GM18858 (cell line): Measurements from ENCODE around the gene VIPAS39.

Source experiments
- ATAC-seq: cut with Tn5 transposase; IDR thresholded peaks from one replicate; pipeline ENCODE4 v1.9.1; 2021; ENCODE audit not compliant: unreplicated experiment

Gene VIPAS39

DNA sequence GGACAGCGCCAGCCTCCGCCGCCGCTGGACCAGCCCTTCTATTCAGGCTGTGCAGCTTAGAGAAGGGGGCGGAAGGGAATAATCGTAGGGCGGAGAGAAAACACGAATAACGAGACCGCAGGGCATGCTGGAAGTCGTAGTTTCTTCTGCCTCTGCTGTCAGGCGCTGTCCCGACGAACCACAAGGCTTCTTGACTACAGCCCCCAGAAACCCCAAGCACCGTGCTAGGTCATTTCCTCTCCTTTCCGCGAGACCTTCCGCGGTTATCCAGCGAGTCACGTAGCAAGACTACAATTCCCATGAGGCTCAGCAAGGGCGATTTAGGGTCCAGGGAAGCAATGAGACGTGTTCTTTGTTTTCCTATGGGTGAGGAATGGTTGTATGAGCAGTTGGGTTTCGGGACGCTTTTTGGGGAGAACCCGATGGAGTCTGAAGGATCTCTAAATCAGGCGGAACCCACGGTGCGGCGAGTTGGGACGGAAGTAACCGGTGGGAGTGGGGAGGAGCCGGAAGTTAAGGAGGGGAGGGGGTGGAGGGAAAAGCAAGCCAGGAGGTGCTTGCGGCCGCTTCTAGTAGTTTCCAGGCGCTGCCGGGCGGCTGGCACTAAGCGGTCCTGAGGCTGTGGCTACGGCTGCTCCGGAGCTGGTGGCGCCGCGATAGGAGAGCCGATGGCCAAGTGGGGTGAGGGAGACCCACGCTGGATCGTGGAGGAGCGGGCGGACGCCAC is at the start of gene VIPAS39, which contains the start of gene AHSA1:
Gene VIPAS39, minus strand, starts transcription at position 80 of the 727 bp plus-strand sequence. CDS start 3,499 bp downstream, outside the sequence.
Gene AHSA1, plus strand, starts transcription at position 572 of the 727 bp plus-strand sequence. Its CDS starts 97 bp downstream, at position 669.
- peak; percentile 82 for ATAC-seq

DNA sequence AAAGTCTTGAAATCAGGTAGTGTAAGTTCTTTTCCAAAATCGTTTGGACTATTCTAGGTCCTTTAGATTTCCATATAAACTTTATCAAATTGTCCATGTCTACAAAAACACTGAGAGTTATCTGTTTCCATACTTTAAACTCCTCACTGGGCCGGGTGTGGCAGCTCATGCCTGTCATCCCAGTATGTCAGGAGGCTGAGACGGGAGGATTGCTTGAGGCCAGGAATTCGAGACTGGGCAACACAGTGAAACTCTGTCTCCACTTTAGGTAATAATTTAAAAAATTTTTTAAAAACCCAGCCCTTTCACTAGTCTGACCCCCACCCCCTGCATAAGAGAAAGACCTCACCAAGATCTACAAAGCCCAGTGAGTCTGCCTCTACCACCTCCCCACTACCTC is 47.6 kb upstream of the VIPAS39 start:
- no peak for ATAC-seq

DNA sequence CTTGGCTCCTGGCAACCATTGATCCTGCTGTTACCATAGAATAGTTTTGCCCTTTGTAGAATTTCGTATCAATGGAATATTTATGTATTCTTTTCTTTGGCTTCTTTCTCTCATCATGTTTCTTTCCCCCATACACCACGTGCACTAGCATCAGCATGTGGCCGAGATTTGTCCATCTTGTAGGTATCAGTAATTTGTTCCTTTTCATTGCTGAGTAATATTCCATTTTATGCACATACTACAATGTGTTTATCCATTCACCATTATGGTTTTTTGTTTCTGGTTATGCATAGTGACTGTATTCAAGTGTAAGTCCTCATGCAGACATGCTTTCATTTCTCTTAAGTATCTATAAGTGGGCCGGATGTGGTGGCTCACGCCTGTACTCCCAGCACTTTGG is 45.7 kb upstream of the VIPAS39 start:
- ATAC-seq: no peak

DNA sequence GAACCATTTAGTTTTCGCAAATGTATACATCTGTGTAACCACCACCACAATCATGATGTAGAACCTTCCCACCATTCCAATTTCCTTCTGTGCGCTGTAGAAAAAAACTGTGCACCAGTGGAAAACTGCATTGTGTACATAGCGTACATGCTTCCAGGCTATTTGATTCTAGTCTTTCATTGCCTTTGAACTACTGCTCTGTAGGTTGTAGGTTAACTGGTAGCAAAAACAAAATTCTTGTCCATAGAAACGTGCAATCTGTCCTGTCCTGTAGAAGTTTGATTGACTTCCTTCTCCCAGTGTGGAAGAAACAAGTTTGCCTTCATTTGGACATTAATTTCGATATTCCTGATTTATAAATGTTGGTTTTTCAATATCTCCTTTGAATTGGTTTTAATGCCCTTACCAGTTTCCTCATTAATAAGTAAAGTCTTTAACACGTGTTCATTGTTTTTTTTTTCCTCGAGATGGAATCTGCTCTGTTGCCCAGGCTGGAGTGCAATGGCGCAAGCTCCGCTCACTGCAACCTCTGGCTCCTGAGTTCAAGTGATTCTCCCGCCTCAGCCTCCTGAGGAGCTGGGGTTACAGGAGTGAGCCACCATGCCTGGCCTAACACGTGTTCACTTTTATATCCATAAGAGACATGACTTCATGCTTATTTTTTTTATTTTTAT is 44.8 kb upstream of the VIPAS39 start:
- ATAC-seq: no peak

DNA sequence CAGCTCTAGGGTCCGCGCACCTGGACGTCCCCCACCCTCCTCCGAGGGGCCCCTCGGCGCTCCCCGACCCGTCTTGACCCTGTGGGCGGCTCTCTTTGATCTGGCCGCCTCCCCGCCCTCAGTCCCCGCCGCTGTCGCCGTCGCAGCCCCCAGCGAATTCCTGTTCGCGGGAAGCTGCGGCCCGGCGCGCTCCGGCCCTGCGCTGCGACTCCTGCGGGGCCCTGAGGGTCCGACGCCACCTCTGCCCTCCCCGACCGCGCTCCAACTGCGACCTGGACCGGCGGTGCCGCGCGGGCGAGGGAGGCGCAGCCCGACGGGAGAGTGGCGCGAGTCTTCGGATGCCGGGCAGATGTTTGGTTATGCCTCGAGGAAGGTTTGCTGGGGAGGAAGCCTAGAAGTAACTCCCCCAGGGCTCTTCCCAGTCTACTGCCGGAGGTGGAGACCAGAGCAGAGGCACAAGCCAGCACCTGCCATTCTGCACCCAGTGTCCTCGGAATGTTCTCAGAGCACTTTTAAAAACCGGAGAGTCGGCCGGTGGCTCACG is 41.7 kb upstream of the VIPAS39 start:
- ATAC-seq: no peak

DNA sequence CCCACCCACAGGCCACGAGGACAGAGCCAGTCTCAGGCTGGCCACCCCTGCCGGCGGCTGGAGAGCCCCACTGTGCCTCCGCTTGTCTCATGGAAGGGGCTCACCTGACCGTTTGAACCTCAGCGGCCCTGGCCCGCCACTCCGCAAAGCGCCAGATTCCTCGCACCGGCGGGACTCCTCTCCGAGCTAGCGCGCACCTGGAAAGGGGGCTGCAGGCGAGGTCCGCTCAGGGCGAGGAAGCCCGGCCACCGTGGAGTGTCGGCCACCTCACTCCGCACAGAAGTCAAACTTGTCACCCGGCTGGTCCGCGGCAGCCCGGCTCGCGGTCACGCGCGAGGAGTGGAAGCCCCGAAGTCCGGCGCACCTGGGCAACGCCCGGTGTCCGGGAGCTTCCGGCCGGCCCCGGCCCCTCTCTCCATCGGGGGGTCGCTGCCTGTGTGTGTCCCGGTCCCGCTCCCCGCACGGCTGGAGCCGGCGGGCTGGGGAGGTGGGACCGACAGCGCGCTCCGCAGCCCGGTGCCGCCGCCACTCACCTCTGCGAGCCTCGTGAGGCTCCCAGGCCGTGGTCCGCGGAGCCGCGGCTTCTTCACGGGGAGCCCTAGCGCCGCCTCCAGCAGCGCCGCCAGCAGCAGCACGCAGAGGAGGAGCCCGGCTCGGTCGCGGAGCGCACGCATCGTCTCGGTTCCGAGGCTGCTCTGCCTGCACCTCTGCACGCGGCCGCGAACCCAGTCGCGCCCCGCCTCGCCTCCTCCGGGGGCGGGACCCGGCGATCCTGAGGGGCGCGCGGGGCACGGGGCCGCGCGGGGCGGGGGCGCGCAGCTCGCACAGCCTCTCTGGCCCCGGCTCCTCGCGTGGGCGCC is 40.9 kb upstream of the VIPAS39 start, which contains the start of gene ISM2:
Gene ISM2, minus strand, starts transcription at position 697 of the 860 bp plus-strand sequence. Its CDS starts 23 bp downstream, at position 674.
- no peak for ATAC-seq

DNA sequence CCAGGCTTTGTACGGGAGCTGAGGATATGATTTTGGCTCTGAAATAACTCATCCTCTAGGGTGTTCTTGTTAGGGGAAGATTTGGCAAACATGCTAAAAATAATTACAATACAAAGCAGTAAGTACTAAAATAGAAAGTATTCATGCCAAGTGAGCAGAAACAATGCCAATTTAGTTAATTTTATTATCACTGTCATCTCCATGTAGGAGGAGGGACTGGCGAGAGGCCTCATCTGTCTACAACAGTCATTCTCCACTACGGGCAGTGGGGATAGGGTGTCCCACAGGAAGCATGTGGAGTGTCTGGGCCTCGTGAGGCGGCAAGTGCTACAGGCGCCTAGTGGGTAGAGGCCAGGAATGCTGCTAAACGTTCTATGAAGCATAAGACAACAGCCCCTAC is 37.9 kb upstream of the VIPAS39 start:
- ATAC-seq: no peak

DNA sequence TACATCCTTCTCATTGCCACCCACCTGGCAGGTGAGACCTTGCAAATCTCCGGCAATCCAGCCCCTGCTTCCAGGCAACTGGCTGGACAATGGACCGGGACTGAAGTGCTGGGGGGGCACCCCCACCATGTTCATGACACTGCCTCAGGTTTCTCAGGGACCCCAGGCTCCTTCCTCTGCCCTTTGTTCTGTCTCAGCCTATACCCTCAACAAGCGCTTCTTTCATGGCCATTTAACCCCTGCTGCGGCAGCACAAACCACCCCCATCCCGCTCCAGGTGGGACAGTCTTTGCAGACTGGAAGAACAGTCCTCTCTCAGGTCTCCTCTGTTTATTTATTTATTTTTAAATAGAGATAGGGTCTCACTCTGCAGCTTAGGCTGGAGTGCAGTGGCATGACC is 33.7 kb upstream of the VIPAS39 start:
- ATAC-seq: no peak

DNA sequence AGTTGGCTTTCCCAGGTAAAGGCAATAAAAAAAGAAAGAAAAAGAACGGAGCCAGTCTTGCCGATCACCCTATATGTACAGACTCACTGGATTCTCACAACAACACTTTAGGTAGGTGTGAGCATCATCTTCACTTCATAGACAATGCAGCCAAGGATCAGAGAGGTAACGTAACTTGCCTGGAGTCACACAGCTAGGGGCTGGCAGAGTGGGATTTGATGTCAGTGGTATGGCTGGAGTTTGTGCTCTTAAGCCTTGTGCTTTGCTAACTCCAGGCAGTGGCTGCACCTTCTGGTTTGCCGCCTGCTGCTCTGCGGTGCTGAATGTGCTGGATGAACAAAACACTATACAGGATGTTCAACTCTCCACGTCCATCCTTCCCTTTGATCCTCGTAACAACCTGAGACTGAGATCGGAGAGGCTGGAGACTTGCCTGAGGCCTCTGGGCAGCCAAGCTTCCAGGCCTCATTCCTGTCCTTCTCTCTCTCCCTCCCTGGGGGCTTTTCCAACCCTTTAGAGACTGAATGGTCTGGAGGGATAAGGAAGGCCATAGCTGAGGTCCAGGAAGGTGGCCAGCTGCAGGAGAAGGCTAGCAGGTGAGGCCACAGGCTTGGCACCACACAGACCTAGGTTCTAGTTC is 33.1 kb upstream of the VIPAS39 start:
- ATAC-seq: no peak

DNA sequence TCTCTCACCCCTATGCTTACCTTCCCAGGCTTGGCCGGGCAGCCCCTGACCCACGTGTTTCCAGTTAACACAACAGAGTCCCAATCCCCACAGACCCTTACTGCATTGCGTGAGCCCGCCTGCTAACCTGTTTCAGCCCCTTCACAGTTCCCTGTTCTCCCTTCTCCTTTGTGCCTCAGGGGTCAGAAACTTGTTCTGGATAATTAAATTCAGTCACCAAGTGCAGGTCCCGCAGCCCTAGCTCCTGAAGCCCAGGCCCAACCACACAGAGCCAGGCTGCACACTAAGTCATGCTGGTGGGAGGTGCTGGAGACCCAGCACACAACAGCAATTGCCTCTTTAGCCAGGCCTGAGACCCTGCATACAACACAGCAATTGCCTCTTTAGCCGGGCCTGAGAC is 31.6 kb upstream of the VIPAS39 start:
- no peak for ATAC-seq

DNA sequence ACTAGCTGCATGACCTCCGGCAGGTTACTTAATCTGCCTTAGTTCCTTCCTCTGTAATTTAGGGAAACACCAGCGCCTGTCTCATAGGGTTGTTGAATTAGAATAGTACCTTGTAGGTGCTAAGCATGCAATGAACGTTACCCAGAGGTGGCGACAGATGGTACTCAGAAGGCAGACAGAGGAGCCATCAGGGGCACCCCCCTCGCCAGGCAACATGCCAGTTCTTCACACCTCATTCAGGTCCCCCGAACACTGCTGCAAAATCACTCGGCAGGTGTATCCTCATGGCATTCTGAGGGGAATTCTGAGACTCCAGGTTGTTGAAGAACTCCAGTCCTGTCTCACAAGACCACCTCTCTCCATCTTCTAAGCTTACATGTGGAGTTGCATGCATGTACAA is 31.2 kb upstream of the VIPAS39 start:
- ATAC-seq: no peak

DNA sequence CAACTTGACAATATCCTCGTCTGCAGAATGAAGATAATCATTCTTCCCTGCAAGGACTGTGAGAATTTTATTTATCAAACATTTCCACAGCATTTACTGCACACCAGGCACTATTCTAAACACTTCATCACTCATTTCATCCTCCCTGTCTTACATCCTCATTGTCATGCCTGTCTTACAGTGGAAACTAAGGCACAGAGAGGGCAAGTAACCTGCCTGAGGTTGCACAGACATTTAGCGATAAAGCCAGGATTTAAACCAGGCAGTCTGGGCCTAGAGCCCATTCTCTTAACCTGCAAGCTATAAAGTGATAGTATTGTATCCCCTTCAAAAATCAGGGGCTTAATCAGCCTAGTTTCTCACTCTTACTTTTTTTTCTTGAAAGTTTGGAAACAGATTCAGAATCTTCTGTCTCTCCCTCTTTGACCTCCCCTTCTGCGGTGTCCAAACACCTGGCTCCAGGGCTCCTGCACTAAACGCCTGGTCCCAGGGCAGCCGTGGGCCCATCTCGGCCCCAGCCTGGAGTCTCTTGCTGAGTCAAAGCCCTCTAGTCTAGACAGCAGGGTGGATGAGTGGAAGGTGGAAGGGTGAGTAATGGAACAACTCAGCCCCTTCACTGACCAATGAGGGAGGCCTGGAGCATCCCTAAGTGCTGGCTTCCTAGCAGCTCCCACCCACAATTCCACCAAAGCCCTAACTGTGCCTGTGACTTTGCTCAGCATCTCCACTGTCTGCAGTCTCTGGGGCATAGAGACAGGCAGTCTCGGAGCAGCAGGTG is 28.7 kb upstream of the VIPAS39 start:
- no peak for ATAC-seq

DNA sequence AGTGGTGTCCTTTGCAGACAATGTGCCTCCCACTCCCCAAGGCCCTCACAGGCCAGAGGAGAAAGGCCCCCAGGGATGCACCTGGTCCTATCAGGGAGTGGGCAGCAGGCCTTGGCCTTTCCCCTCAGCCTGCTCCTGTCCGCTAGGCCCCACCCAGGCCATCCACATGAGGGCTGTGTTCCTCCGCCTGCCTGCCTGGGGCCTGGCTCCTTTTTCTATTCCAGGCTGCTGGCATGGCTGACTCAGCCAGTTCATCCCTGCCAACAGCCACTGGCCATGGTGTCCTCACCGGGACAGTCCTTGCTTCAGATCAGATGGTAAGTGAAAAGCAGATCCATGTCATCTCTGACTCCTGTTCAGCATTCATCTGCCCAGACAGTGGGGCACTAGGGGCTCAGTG is 27.9 kb upstream of the VIPAS39 start:
- no peak for ATAC-seq

DNA sequence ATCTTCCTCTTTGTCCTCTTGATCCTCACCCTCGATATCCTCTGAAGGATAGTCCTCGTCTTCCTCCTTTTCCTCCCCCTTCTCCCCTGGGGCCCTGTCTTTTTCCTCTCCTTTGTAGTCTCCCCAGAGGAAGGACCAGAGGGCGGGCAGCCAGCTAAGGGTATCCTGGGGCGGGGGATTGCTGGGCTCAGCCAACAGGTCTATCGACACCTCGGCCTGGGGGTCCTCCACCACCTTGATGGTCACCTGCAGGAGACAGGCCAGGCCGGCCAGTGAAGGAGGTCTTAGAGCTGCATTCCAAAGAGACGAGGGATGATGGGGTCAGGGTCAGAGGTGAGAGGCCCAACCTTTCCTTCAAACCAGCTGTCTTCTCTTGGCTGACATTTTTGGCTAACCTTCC is 25.0 kb upstream of the VIPAS39 start:
- ATAC-seq: no peak

DNA sequence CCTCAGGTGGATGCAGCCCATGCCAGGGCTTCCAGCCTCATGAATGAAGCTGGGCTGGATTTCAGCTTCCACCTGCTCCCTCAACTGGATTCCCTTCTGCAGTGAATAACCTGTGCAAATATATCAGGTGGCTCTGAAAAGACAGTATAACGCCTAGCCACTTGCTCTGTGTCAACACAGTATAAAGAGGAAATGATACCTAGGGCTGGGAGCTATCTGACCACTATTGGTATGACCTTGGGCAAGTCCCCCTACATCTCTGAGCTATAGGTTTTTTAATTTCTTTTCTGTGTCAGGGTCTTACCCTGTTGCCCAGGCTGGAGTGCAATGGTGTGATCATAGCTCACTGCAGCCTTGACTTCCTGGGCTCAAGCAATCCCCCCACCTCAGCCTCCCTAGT is 21.4 kb upstream of the VIPAS39 start:
- ATAC-seq: peak; percentile 96

DNA sequence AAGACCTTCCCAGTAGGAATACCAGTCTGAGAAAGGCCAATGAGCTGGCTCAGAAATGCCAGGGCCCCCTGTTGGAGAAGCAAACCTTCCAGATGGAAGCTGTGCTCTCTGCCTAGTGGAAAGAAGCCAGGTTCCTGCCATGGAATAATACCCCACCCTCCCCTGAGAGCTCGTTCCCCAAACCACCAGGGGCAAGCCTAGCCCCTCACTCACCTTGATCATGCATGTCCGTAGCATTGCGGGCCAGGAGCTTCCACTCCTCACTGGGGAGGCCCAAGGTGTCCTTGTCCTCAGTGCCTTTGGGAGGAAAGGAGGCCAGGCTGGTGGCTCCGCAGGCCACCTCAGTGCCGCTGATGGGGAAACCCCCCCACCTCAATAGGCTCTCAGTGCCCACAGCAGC is 20.6 kb upstream of the VIPAS39 start:
- no peak for ATAC-seq

DNA sequence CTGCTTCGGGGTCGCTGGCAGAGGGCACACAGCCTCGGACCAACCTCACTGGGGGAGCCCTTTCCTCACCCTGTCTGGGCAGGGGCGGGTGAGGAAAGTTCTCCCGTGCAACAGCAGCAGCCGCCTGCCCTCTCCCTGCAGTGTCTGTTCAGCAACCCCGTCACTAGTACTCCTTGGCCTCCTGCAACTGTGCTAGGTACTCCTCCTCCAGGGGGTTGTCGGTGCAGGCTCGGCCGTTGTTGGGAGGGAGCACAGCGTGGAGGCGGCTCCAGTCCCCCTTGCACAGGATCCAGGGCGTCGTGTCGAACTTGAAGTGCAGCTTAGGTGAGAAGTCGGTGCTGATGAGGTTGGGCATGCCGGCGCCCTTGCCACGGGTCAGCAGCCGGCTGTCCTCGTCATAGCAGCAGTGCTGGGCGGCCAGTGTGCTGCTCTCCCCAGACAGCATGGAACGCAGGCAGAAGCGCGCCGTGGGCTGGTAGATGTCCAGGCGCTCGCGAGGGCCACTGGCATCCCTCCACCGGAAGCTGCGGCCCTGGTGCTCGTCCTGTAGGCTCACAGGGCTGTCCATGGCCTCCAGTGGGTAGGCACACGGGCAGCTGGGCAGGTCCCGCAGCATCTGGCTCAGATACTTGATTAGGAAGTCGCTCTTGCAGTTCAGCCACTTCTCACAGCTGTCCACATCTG is 18.2 kb upstream of the VIPAS39 start:
- ATAC-seq: no peak

DNA sequence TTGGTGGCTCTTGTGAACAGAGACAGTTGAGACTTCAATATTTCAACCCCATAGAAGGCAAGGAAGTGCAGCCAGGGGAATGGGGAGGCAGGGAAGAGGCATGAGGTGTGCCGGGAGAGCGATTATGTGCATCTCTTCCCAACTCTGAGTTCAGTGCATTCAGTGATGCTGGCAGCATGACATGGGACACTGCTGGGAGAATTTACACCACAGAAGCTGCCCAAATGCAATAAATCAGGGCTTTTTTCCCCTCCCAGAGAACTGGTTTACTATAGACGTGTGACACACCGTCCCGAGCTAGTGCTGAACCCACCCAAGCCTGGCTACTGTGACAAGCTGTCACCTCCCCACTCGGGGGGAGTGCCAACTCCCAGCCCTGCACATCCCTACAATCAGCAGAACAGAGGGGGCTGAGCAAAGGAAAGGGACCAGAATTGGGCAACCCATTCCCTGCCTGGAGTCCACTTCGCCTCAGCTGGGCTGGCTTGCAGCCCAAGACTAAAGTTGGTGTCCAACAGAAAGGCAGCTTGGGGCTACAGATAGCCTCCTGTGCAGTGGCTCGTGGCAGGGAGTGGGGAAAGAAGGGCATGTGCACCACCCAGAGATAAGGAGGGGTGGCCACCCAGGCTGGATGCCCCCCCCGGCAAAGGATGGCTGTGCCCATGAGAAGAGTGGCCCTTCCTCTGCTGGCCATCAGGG is 17.2 kb upstream of the VIPAS39 start:
- no peak for ATAC-seq

DNA sequence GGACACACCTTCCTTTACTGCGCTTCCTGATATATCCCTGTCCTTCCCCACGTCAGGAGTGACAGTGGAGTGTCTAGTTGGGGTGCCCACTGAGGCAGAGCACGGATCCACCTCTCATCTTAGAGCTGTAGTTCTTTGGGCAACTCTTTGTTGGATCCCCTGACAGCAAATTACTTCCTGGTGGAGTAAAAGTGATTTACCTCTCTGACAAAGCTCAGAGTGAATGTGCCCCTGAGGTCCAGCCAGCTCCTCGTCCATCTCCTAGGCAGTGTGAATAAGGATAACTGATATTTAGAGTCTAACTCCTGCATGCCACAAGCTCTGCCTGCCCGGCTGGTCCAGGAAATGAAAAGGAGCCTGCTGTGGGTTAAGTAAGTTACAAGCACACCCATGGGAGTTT is 16.5 kb upstream of the VIPAS39 start:
- no peak for ATAC-seq
